Right atrium auricular region (tissue), 2 donors: ENCODE results near the gene MBD5. TPM values are rescaled to one million over a fixed set of nuclear protein-coding genes. Genes with fewer than 3 reads are reported as not detected.

ENCODE experiments used
- DNase-seq: peaks from one replicate; pipeline ENCODE4 v3.0.0-alpha.2; 2019; ENCODE audit warnings: low spot score
- H3K27ac ChIP-seq, 2 donors: fragments of 200-600 bp; sonication (generic); 1 replicate in 1 of 2; 2 replicates in 1 of 2; pipeline ENCODE4 v1.5.1; 2016 to 2019
- H3K27me3 ChIP-seq, 2 donors: fragments of 200-600 bp; sonication (generic); one replicate each; pipeline versions ENCODE4 v1.5.1 to v1.6.0; 2017 to 2019
- H3K36me3 ChIP-seq: fragments of 200-600 bp; sonication (generic); one replicate; pipeline ENCODE4 v1.5.1; 2016
- H3K4me1 ChIP-seq, 2 donors: fragments of 200-600 bp; sonication (generic); one replicate each; pipeline versions ENCODE4 v1.5.1 to v1.6.0; 2017 to 2019
- H3K4me3 ChIP-seq, 2 donors: fragments of 200-600 bp; sonication (generic); 1 replicate in 1 of 2; 2 replicates in 1 of 2; pipeline ENCODE4 v1.5.1; 2017 to 2019; ENCODE audit warnings: mild to moderate bottlenecking in 1 of 2, moderate library complexity in 1 of 2
- H3K9me3 ChIP-seq, 2 donors: fragments of 200-600 bp; sonication (generic); one replicate each; pipeline ENCODE4 v1.5.1; 2019
- CTCF ChIP-seq, 2 donors: fragments of 200-600 bp; sonication (generic); IDR thresholded peaks; one replicate each; pipeline ENCODE4 v1.5.1; 2019; ENCODE audit warnings: antibody characterized with exemption in 2 of 2
- total RNA-seq, 2 donors: library from RNA; depleted of rRNA; stranded (reverse); fragments of >200 nt; gene quantifications; one replicate each; pipeline ENCODE4 v1.1.0, GENCODE V29; 2016

Gene MBD5
- total RNA-seq, 2 donors from 2014 or later: 14.5 to 22.8 TPM

- Histone ChIP-seq H3K36me3 (no peaks in the 10 kb centered on the region), H3K27me3 (no peaks in the 10 kb centered on the region), H3K27ac (no peak overlapping the region), H3K4me3 (no peak overlapping the region), H3K9me3 (no peaks in the 10 kb centered on the region), H3K4me1 (no peaks in the 10 kb centered on the region)
- no peak for DNase-seq
- no peak for TF ChIP-seq CTCF (IDR thresholded peaks at IDR 0.05)
These were observed 277.3 kb downstream of the MBD5 start for GRCh38 chr2:148298196-148298595.

- no peak for TF ChIP-seq CTCF (IDR thresholded peaks at IDR 0.05)
- H3K27me3 ChIP-seq: no peaks in the 10 kb centered on the region
- H3K36me3 ChIP-seq: no peaks in the 10 kb centered on the region
- no peaks in the 10 kb centered on the region for H3K9me3 ChIP-seq
- no peak overlapping the region for H3K4me3 ChIP-seq
- DNase-seq: no peak
- no peak overlapping the region for H3K27ac ChIP-seq
- no peaks in the 10 kb centered on the region for H3K4me1 ChIP-seq
These were observed 278.7 kb downstream of the MBD5 start for GRCh38 chr2:148299616-148300015.

- no peaks in the 10 kb centered on the region for H3K4me1 ChIP-seq
- DNase-seq: no peak
- H3K27ac ChIP-seq: no peak overlapping the region
- no peaks in the 10 kb centered on the region for H3K27me3 ChIP-seq
- H3K36me3 ChIP-seq: no peaks in the 10 kb centered on the region
- no peaks in the 10 kb centered on the region for H3K9me3 ChIP-seq
- no peak overlapping the region for H3K4me3 ChIP-seq
- no peak for TF ChIP-seq CTCF (IDR thresholded peaks at IDR 0.05)
These were observed 279.7 kb downstream of the MBD5 start for GRCh38 chr2:148300544-148300943.

- no peak for DNase-seq
- Histone ChIP-seq H3K36me3 (no peaks in the 10 kb centered on the region), H3K27me3 (no peaks in the 10 kb centered on the region), H3K27ac (no peak overlapping the region), H3K4me1 (no peaks in the 10 kb centered on the region), H3K4me3 (no peak overlapping the region), H3K9me3 (no peaks in the 10 kb centered on the region)
- TF ChIP-seq CTCF (IDR thresholded peaks at IDR 0.05): no peak
These were observed 280.5 kb downstream of the MBD5 start for GRCh38 chr2:148301362-148301761.

GRCh38 chr2:148302526-148302925, 281.6 kb downstream of the MBD5 start:
- Histone ChIP-seq H3K4me1 (no peaks in the 10 kb centered on the region), H3K4me3 (no peak overlapping the region), H3K9me3 (no peaks in the 10 kb centered on the region), H3K27ac (no peak overlapping the region), H3K36me3 (no peaks in the 10 kb centered on the region), H3K27me3 (no peaks in the 10 kb centered on the region)
- no peak for DNase-seq
- no peak for TF ChIP-seq CTCF (IDR thresholded peaks at IDR 0.05)

- H3K36me3 ChIP-seq: no peaks in the 10 kb centered on the region
- no peak overlapping the region for H3K27ac ChIP-seq
- H3K9me3 ChIP-seq: no peaks in the 10 kb centered on the region
- H3K4me1 ChIP-seq: no peaks in the 10 kb centered on the region
- no peak overlapping the region for H3K4me3 ChIP-seq
- H3K27me3 ChIP-seq: no peaks in the 10 kb centered on the region
- DNase-seq: no peak
- TF ChIP-seq CTCF (IDR thresholded peaks at IDR 0.05): no peak
These were observed 282.3 kb downstream of the MBD5 start for GRCh38 chr2:148303161-148303560.
